ENCODE results near the gene GRAMD1C.
A peak's percentile ranks its signal among the peaks of the same experiment; 100 is the strongest.

Gene GRAMD1C

GRCh38 chr3:113890256-113890900 is 51.8 kb downstream of the GRAMD1C start:
- no peaks in the 10 kb centered on the region for H3K27me3 ChIP-seq (ENCODE audit: insufficient read depth, low read length)
- H3K4me1 ChIP-seq (ENCODE audit: insufficient read depth, low read length, severe bottlenecking) = no peaks in the 10 kb centered on the region
- no peak overlapping the region for H3K9ac ChIP-seq (ENCODE audit: low read length)
- no peaks in the 10 kb centered on the region for H3K79me2 ChIP-seq (ENCODE audit: insufficient read depth, low read length)
- no peak overlapping the region for H3K4me2 ChIP-seq (ENCODE audit: low read length)
- TF ChIP-seq EZH2 (IDR thresholded peaks at IDR 0.05; ENCODE audit: borderline replicate concordance, low read length) (no peak), CTCF (IDR thresholded peaks at IDR 0.05; ENCODE audit: low read length) (0 out of 2 replicates have a peak, but pooled peaks have one; percentile 11)
- H3K27ac ChIP-seq (ENCODE audit: low read depth, low read length, poor library complexity, severe bottlenecking) = no peak overlapping the region
- H3K4me3 ChIP-seq (ENCODE audit: low read depth, low read length, poor library complexity, severe bottlenecking) = no peak overlapping the region
- H3K9me3 ChIP-seq (ENCODE audit: low read length) = no peaks in the 10 kb centered on the region
- H3K9me2 ChIP-seq (ENCODE audit: low read depth, low read length) = no peaks in the 10 kb centered on the region
- no peaks in the 10 kb centered on the region for H3F3A ChIP-seq (ENCODE audit: insufficient read depth, low read length)
- no peak overlapping the region for H2AFZ ChIP-seq (ENCODE audit: low read length)
- H4K20me1 ChIP-seq (ENCODE audit: insufficient read depth, low read length) = no peaks in the 10 kb centered on the region
- H3K36me3 ChIP-seq (ENCODE audit: insufficient read depth, low read length) = no peaks in the 10 kb centered on the region

- Histone ChIP-seq H3K36me3 (ENCODE audit: insufficient read depth, low read length) (no peaks in the 10 kb centered on the region), H3F3A (ENCODE audit: insufficient read depth, low read length) (no peaks in the 10 kb centered on the region), H4K20me1 (ENCODE audit: insufficient read depth, low read length) (no peaks in the 10 kb centered on the region), H3K9me3 (ENCODE audit: low read length) (no peaks in the 10 kb centered on the region), H3K4me3 (ENCODE audit: low read depth, low read length, poor library complexity, severe bottlenecking) (no peak overlapping the region), H3K4me2 (ENCODE audit: low read length) (no peak overlapping the region), H3K27me3 (ENCODE audit: insufficient read depth, low read length) (no peaks in the 10 kb centered on the region), H3K27ac (ENCODE audit: low read depth, low read length, poor library complexity, severe bottlenecking) (no peak overlapping the region), H2AFZ (ENCODE audit: low read length) (no peak overlapping the region), H3K9ac (ENCODE audit: low read length) (no peak overlapping the region), H3K4me1 (ENCODE audit: insufficient read depth, low read length, severe bottlenecking) (peaks cover 11% of the 10 kb centered on the region), H3K9me2 (ENCODE audit: low read depth, low read length) (no peaks in the 10 kb centered on the region), H3K79me2 (ENCODE audit: insufficient read depth, low read length) (no peaks in the 10 kb centered on the region)
- no peak for TF ChIP-seq EZH2 (IDR thresholded peaks at IDR 0.05; ENCODE audit: borderline replicate concordance, low read length)
- no peak for TF ChIP-seq CTCF (IDR thresholded peaks at IDR 0.05; ENCODE audit: low read length)
Measured at GRCh38 chr3:113894927-113895326, 56.3 kb downstream of the GRAMD1C start.

- Histone ChIP-seq H3K4me1 (ENCODE audit: insufficient read depth, low read length, severe bottlenecking) (peaks cover 11% of the 10 kb centered on the region), H3K79me2 (ENCODE audit: insufficient read depth, low read length) (no peaks in the 10 kb centered on the region), H3K4me2 (ENCODE audit: low read length) (no peak overlapping the region), H3F3A (ENCODE audit: insufficient read depth, low read length) (no peaks in the 10 kb centered on the region), H3K9me3 (ENCODE audit: low read length) (no peaks in the 10 kb centered on the region), H3K36me3 (ENCODE audit: insufficient read depth, low read length) (no peaks in the 10 kb centered on the region), H3K9me2 (ENCODE audit: low read depth, low read length) (no peaks in the 10 kb centered on the region), H3K4me3 (ENCODE audit: low read depth, low read length, poor library complexity, severe bottlenecking) (no peak overlapping the region), H3K27ac (ENCODE audit: low read depth, low read length, poor library complexity, severe bottlenecking) (no peak overlapping the region), H4K20me1 (ENCODE audit: insufficient read depth, low read length) (no peaks in the 10 kb centered on the region), H3K9ac (ENCODE audit: low read length) (no peak overlapping the region), H3K27me3 (ENCODE audit: insufficient read depth, low read length) (no peaks in the 10 kb centered on the region), H2AFZ (ENCODE audit: low read length) (no peak overlapping the region)
- TF ChIP-seq CTCF (IDR thresholded peaks at IDR 0.05; ENCODE audit: low read length) = no peak
- no peak for TF ChIP-seq EZH2 (IDR thresholded peaks at IDR 0.05; ENCODE audit: borderline replicate concordance, low read length)
Measured at GRCh38 chr3:113895964-113896363, 57.4 kb downstream of the GRAMD1C start.
